K562 (cell line): ENCODE results near the gene PSMA6. TPM values are rescaled to one million over a fixed set of nuclear protein-coding genes. Genes with fewer than 3 reads are reported as not detected.
A peak's percentile ranks its signal among the peaks of the same experiment; 100 is the strongest.

Source experiments
- ATAC-seq: fragments of 200-7000 bp; cut with Tn5 transposase; 3 replicates; pipeline ENCODE4 v1.9.1; 2020; ENCODE audit warnings: moderate library complexity
- BruUV-seq: library from RNA; stranded (reverse); fragments of 400-500 nt; replicated peaks from 2 replicates; lab custom pipeline; 2021; lab: Mats Ljungman, UMichigan
- CTCF ChIA-PET: fragments of 300-600 bp; formaldehyde crosslinking; extraction: SDS; loops from one replicate; lab custom pipeline; 2021; ENCODE audit warnings: low intra/inter-chr PET ratio; lab: Yijun Ruan, JAX
- POLR2A ChIA-PET: fragments of 300-600, 350-650 bp; sonication (Branson Sonifier 250); formaldehyde crosslinking; extraction: SDS; loops from one replicate; lab custom pipeline; 2021; ENCODE audit warnings: antibody characterized with exemption, inconsistent platforms; lab: Yijun Ruan, JAX
- DNase-seq, 4 experiments: peaks; one replicate each; pipeline versions ENCODE4 v3.0.0 to v3.0.0-alpha.2; 2011 to 2018; ENCODE audit warnings: low spot score in 3 of 4, mixed read lengths in 3 of 4; ENCODE audit errors: extremely low read depth in 1 of 4
- FAIRE-seq: peaks from 2 replicates; lab custom pipeline; 2011; peaks lifted over from hg19 to GRCh38; lab: Jason Lieb, UNC
- H2AFZ ChIP-seq: 2 replicates; pipeline ENCODE4 v1.6.0; 2011; ENCODE audit warnings: low read depth, low read length, control low read depth, inconsistent platforms
- H3K27ac ChIP-seq: fragments of 200-600 bp; 3 replicates; pipeline ENCODE4 v1.8.0; 2011; ENCODE audit warnings: low read depth, mild to moderate bottlenecking, control low read depth, inconsistent platforms, low read length, moderate library complexity, mixed read lengths; ENCODE audit errors: extremely low read depth
- H3K27me3 ChIP-seq, 2 experiments: fragments of 300-600 bp in 1 of 2; 2 replicates in 1 of 2; 3 replicates in 1 of 2; pipeline versions ENCODE4 v1.6.0 to v1.8.0; 2011; ENCODE audit warnings: inconsistent platforms in 2 of 2, low read length in 2 of 2, mild to moderate bottlenecking in 1 of 2, mixed read lengths in 1 of 2, moderate library complexity in 1 of 2; ENCODE audit not compliant: control insufficient read depth in 2 of 2, insufficient read depth in 2 of 2
- H3K36me3 ChIP-seq: fragments of 300-600 bp; 3 replicates; pipeline ENCODE4 v1.8.0; 2011; ENCODE audit warnings: mild to moderate bottlenecking, low read length, inconsistent platforms; ENCODE audit not compliant: control insufficient read depth, insufficient read depth
- H3K4me1 ChIP-seq, 2 experiments: fragments of 200-600 bp in 1 of 2; replicated peaks in 1 of 2; 2 replicates in 1 of 2; 3 replicates in 1 of 2; pipeline versions ENCODE4 v1.5.1 to v1.8.0; 2011; ENCODE audit warnings: inconsistent platforms in 2 of 2, low read length in 2 of 2, mild to moderate bottlenecking in 1 of 2, mixed read lengths in 1 of 2, moderate library complexity in 1 of 2; ENCODE audit not compliant: control insufficient read depth in 2 of 2, insufficient read depth in 2 of 2
- H3K4me2 ChIP-seq: 2 replicates; pipeline ENCODE4 v1.6.1; 2011; ENCODE audit warnings: low read length, control low read depth, inconsistent platforms, mixed read lengths; ENCODE audit not compliant: insufficient read depth
- H3K4me3 ChIP-seq: fragments of 200-600 bp; sonication (generic), shearing (Covaris generic); 2 replicates; pipeline ENCODE4 v1.5.1; 2016; ENCODE audit warnings: control low read depth, inconsistent platforms
- H3K79me2 ChIP-seq: fragments of 200-600 bp; 3 replicates; pipeline ENCODE4 v1.8.0; 2011; ENCODE audit warnings: low read length, inconsistent platforms; ENCODE audit not compliant: control insufficient read depth, insufficient read depth
- H3K9ac ChIP-seq, 2 experiments: 2 replicates each; pipeline versions ENCODE4 v1.6.0 to v1.6.1; 2011; ENCODE audit warnings: low read depth in 2 of 2, low read length in 2 of 2, control low read depth in 1 of 2, inconsistent platforms in 1 of 2, mild to moderate bottlenecking in 1 of 2, mixed read lengths in 1 of 2; ENCODE audit not compliant: insufficient read depth in 1 of 2
- H3K9me1 ChIP-seq: one replicate; pipeline ENCODE4 v1.6.0; 2011; ENCODE audit warnings: inconsistent platforms, mild to moderate bottlenecking, low read length, moderate library complexity; ENCODE audit not compliant: control insufficient read depth, insufficient read depth
- H3K9me3 ChIP-seq: replicated peaks from 2 replicates; pipeline ENCODE4 v1.5.1; 2011; ENCODE audit warnings: low read depth, low read length, inconsistent platforms; ENCODE audit not compliant: control insufficient read depth, insufficient read depth
- H4K20me1 ChIP-seq: replicated peaks from 2 replicates; pipeline ENCODE4 v1.6.1; 2011; ENCODE audit warnings: low read length, inconsistent platforms, mixed read lengths; ENCODE audit not compliant: control insufficient read depth, insufficient read depth
- FOXO4 ChIP-seq: fragments of 450-650 bp; formaldehyde crosslinking; IDR thresholded peaks from 2 replicates; pipeline ENCODE4 v1.4.0; 2020; ENCODE audit warnings: mild to moderate bottlenecking, moderate library complexity
- GABPB1 ChIP-seq: sonication (generic); formaldehyde crosslinking; IDR thresholded peaks from 2 replicates; pipeline ENCODE4 v1.8.0; 2022; ENCODE audit warnings: mild to moderate bottlenecking, missing genetic modification reagents
- GATAD2A ChIP-seq: fragments of 450-650 bp; IDR thresholded peaks from 2 replicates; pipeline ENCODE4 v1.6.1; 2017
- HDAC1 ChIP-seq, 2 experiments: fragments of 450-650 bp; IDR thresholded peaks; 2 replicates each; pipeline ENCODE4 v1.6.1; 2016 to 2017; ENCODE audit warnings: inconsistent platforms in 1 of 2, mild to moderate bottlenecking in 1 of 2, moderate library complexity in 1 of 2
- HDGF ChIP-seq: fragments of 450-650 bp; IDR thresholded peaks from 2 replicates; pipeline ENCODE4 v1.6.1; 2016
- HLTF ChIP-seq: fragments of 450-650 bp; IDR thresholded peaks from 2 replicates; pipeline ENCODE4 v1.6.1; 2016
- MYNN ChIP-seq, 2 experiments: sonication (generic); formaldehyde crosslinking in 1 of 2; IDR thresholded peaks; 2 replicates each; pipeline versions ENCODE4 v1.5.0 to v1.6.1; 2016 to 2020; ENCODE audit warnings: antibody characterized with exemption in 1 of 2, missing genetic modification reagents in 1 of 2
- NCOA2 ChIP-seq, 2 experiments: fragments of 450-650 bp; IDR thresholded peaks; 2 replicates each; pipeline ENCODE4 v1.6.1; 2018; ENCODE audit warnings: mild to moderate bottlenecking in 2 of 2, moderate library complexity in 1 of 2; ENCODE audit not compliant: partially characterized antibody in 2 of 2
- PHF21A ChIP-seq: fragments of 450-650 bp; IDR thresholded peaks from 2 replicates; pipeline ENCODE4 v1.6.1; 2017; ENCODE audit warnings: low read depth, borderline replicate concordance
- RBM25 ChIP-seq: fragments of 200-400 bp; formaldehyde crosslinking; IDR thresholded peaks from 2 replicates; pipeline ENCODE4 v1.6.1; 2018; ENCODE audit warnings: low read length, low read depth, moderate library complexity; ENCODE audit not compliant: severe bottlenecking
- RBM34 ChIP-seq: fragments of 200-400 bp; formaldehyde crosslinking; IDR thresholded peaks from 2 replicates; pipeline ENCODE4 v1.6.1; 2018; ENCODE audit warnings: low read length, borderline replicate concordance; ENCODE audit not compliant: insufficient read depth
- SMARCA5 ChIP-seq: fragments of 450-650 bp; IDR thresholded peaks from 2 replicates; pipeline ENCODE4 v1.6.1; 2016
- TAF1 ChIP-seq: IDR thresholded peaks from 2 replicates; pipeline ENCODE4 v1.6.1; 2011; ENCODE audit warnings: mild to moderate bottlenecking, low read length, moderate library complexity; ENCODE audit not compliant: insufficient read depth, control insufficient read depth, severe bottlenecking; ENCODE audit errors: extremely low read depth
- TEAD4 ChIP-seq, 2 experiments: sonication (generic) in 1 of 2; formaldehyde crosslinking in 1 of 2; IDR thresholded peaks; 2 replicates each; pipeline versions ENCODE4 v1.6.1 to v1.8.0; 2012 to 2022; ENCODE audit warnings: borderline replicate concordance in 1 of 2, inconsistent platforms in 1 of 2, low read length in 1 of 2, mild to moderate bottlenecking in 1 of 2, missing genetic modification reagents in 1 of 2
- ZBTB17 ChIP-seq: fragments of 450-650 bp; formaldehyde crosslinking; IDR thresholded peaks from 2 replicates; pipeline ENCODE4 v1.4.0; 2020; ENCODE audit warnings: mild to moderate bottlenecking
- ZNF696 ChIP-seq: fragments of 250-450 bp; sonication (Bioruptor Pico); conservative IDR thresholded peaks from 2 replicates; pipeline ENCODE4 v1.4.0; 2020; ENCODE audit warnings: mild to moderate bottlenecking, moderate library complexity
- WGBS: fragments of 100-300 bp; shearing (Covaris generic); methylation state at CpG from one replicate; pipeline ENCODE4 v1.1.6; 2016; ENCODE audit warnings: low coverage, mixed read lengths; ENCODE audit not compliant: insufficient coverage; ENCODE audit errors: missing lambda C conversion rate; 5-methylcytosine and 5-hydroxymethylcytosine counted together
- in situ Hi-C: fragments of 300-500 bp; cut with MboI; formaldehyde crosslinking; loops from 4 replicates; pipeline ENCODE4 v1.15.0; 2018; ENCODE audit warnings: inconsistent platforms, mixed read lengths
- intact Hi-C: fragments of 100-400 bp; cut with micrococcal nuclease; formaldehyde crosslinking; loops from 2 replicates; pipeline ENCODE4 v1.14.2; 2022
- polyA plus RNA-seq, 8 experiments: library from polyadenylated mRNA; depleted of rRNA in 4 of 8; stranded (reverse) in 5 of 8; unstranded in 3 of 8; fragments of >200 nt; fragmentation: Nextera tagmentation in 2 of 8; fragmentation: Illumina TruSeq in 1 of 8; extraction: Ambion mirVana in 2 of 8; extraction: Trizol in 1 of 8; gene quantifications; 2 replicates each; pipeline versions ENCODE4 v1.2.1 to v1.2.3, GENCODE V29; 2011 to 2014; ENCODE audit warnings: inconsistent platforms in 1 of 8, missing spikeins in 1 of 8
- total RNA-seq, 7 experiments: library from RNA; depleted of rRNA in 6 of 7; stranded (reverse); fragments of >200 nt in 6 of 7; fragmentation: Illumina TruSeq in 2 of 7; extraction: Trizol in 2 of 7; gene quantifications; 2 replicates each; pipeline versions ENCODE4 v1.2.1 to v1.2.3, GENCODE V29; 2011 to 2021; ENCODE audit warnings: low replicate concordance in 1 of 7
- TF ChIP-seq, protein P1 (sequence below), 2 experiments: fragments of 450-650 bp; IDR thresholded peaks; 2 replicates each; pipeline ENCODE4 v1.6.1; 2016

The PSMA6 gene
- total and polyA plus RNA-seq, 9 of the 15 experiments (the other 6 are each of a cell fraction or from before 2014, with no cell fraction given): 210 to 952 (median 288) TPM

- Histone ChIP-seq H3K9me3 (no peaks in the 10 kb centered on the region), H2AFZ (peak overlapping the region; percentile 92), H3K4me2 (peak overlapping the region; percentile 16; the same call in 1 of the 2 replicates), H3K36me3 (no peaks in the 10 kb centered on the region), H3K4me1 (peaks cover 18 to 19% of the 10 kb centered on the region in 2 experiments), H3K4me3 (no peak overlapping the region), H3K9ac (peak overlapping the region in 1 of 2 experiments; percentile 78; a peak in 3 of 4 replicates), H3K9me1 (no peaks in the 10 kb centered on the region), H3K27ac (peak overlapping the region; percentile 40), H4K20me1 (no peaks in the 10 kb centered on the region), H3K27me3 (no peaks in the 10 kb centered on the region), H3K79me2 (no peaks in the 10 kb centered on the region)
- ChIA-PET CTCF (no interaction called here), POLR2A (interaction anchor here (0.8 to 2.6 kb wide), 3 partner anchors 13 to 15 kb away, joined by 3 to 11 read pairs (median 3); no protein-coding TSS in a partner anchor)
- BruUV-seq: no TSS peak
- WGBS: 42% methylated on average over 9 of the region's 15 CpGs
- ATAC-seq: peak; percentile 60
- intact Hi-C loops (no loop called here), in situ Hi-C loops (no loop called here)
- DNase-seq: no peak
- no peak for FAIRE-seq
- TF ChIP-seq HDAC1 (IDR thresholded peaks at IDR 0.05) (peak in 1 of 2 experiments; percentile 56; a peak in 1 of 4 replicates), GATAD2A (peak; percentile 65; the same call in 1 of the 2 replicates), HLTF (0 out of 2 replicates have a peak, but pooled peaks have one; percentile 21), PHF21A (no peak), ZNF696 (CRISPR knock-in tag) (no peak), RBM34 (no peak), MYNN (IDR thresholded peaks at IDR 0.05) (peak; percentile 40; the same call in 1 of the 2 replicates), MYNN (CRISPR knock-in tag; IDR thresholded peaks at IDR 0.05) (no peak), FOXO4 (no peak), TEAD4 (IDR thresholded peaks at IDR 0.05; ENCODE audit: low read length) (no peak), TEAD4 (CRISPR knock-in tag; IDR thresholded peaks at IDR 0.05; ENCODE audit: borderline replicate concordance) (no peak), NCOA2 (IDR thresholded peaks at IDR 0.05; ENCODE audit: partially characterized antibody in 2 of 2) (no peak), RBM25 (no peak), GABPB1 (CRISPR knock-in tag) (no peak), SMARCA5 (peak; percentile 65; the same call in 1 of the 2 replicates), ZBTB17 (CRISPR knock-in tag) (0 out of 2 replicates have a peak, but pooled peaks have one; percentile 12), HDGF (peak; percentile 93; the same call in 1 of the 2 replicates), TAF1 (no peak)
- TF ChIP-seq, protein P1, sequence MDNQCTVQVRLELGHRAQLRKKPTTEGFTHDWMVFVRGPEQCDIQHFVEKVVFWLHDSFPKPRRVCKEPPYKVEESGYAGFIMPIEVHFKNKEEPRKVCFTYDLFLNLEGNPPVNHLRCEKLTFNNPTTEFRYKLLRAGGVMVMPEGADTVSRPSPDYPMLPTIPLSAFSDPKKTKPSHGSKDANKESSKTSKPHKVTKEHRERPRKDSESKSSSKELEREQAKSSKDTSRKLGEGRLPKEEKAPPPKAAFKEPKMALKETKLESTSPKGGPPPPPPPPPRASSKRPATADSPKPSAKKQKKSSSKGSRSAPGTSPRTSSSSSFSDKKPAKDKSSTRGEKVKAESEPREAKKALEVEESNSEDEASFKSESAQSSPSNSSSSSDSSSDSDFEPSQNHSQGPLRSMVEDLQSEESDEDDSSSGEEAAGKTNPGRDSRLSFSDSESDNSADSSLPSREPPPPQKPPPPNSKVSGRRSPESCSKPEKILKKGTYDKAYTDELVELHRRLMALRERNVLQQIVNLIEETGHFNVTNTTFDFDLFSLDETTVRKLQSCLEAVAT (IDR thresholded peaks at IDR 0.05): peak; percentile 70 to 79
Observed at GRCh38 chr14:35352274-35353233, 60.4 kb downstream of the PSMA6 start.
